H9 (cell line): Measurements from ENCODE around the gene PRKD2. TPM values are rescaled to one million over a fixed set of nuclear protein-coding genes. Genes with fewer than 3 reads are reported as not detected.

Source experiments
- DNase-seq: peaks from one replicate; pipeline ENCODE4 v3.0.0-alpha.2; 2017
- H2AFZ ChIP-seq: one replicate; pipeline ENCODE4 v1.6.1; 2013; ENCODE audit warnings: mild to moderate bottlenecking, low read length, control low read depth, moderate library complexity
- H2AK5ac ChIP-seq: 2 replicates; pipeline ENCODE4 v1.6.1; 2013; ENCODE audit warnings: low read length, control low read depth, mixed read lengths; ENCODE audit not compliant: insufficient read length
- H2BK120ac ChIP-seq: one replicate; pipeline ENCODE4 v1.6.1; 2013; ENCODE audit warnings: low read depth, mild to moderate bottlenecking, low read length, control low read depth, inconsistent platforms; ENCODE audit not compliant: poor library complexity, severe bottlenecking
- H2BK12ac ChIP-seq: 2 replicates; pipeline ENCODE4 v1.6.1; 2013; ENCODE audit warnings: low read length, control low read depth, mixed read lengths, low read depth; ENCODE audit not compliant: insufficient read length
- H2BK15ac ChIP-seq: 2 replicates; pipeline ENCODE4 v1.6.1; 2013; ENCODE audit warnings: low read depth, low read length, control low read depth
- H2BK20ac ChIP-seq: one replicate; pipeline ENCODE4 v1.6.1; 2013; ENCODE audit warnings: low read depth, mild to moderate bottlenecking, low read length, control low read depth, inconsistent platforms; ENCODE audit not compliant: poor library complexity, severe bottlenecking
- H2BK5ac ChIP-seq: 2 replicates; pipeline ENCODE4 v1.6.1; 2013; ENCODE audit warnings: low read length, control low read depth, mixed read lengths; ENCODE audit not compliant: insufficient read length
- H3K14ac ChIP-seq: 2 replicates; pipeline ENCODE4 v1.6.1; 2013; ENCODE audit warnings: low read length, control low read depth; ENCODE audit not compliant: insufficient read depth
- H3K18ac ChIP-seq: 2 replicates; pipeline ENCODE4 v1.6.1; 2013; ENCODE audit warnings: low read depth, mild to moderate bottlenecking, mixed read lengths, low read length, control low read depth; ENCODE audit not compliant: insufficient read length
- H3K23ac ChIP-seq: 2 replicates; pipeline ENCODE4 v1.6.1; 2013; ENCODE audit warnings: low read length, control low read depth, mixed read lengths, low read depth; ENCODE audit not compliant: insufficient read length
- H3K23me2 ChIP-seq: 2 replicates; pipeline ENCODE4 v1.6.1; 2013; ENCODE audit warnings: low read depth, mild to moderate bottlenecking, mixed read lengths, low read length, control low read depth; ENCODE audit not compliant: insufficient read length, poor library complexity, severe bottlenecking
- H3K27ac ChIP-seq: 2 replicates; pipeline ENCODE4 v1.5.1; 2013; ENCODE audit warnings: low read length, control low read depth, mixed read lengths, low read depth; ENCODE audit not compliant: insufficient read length
- H3K27me3 ChIP-seq: 2 replicates; pipeline ENCODE4 v1.6.1; 2013; ENCODE audit warnings: low read length, control low read depth, inconsistent platforms; ENCODE audit not compliant: insufficient read depth
- H3K4ac ChIP-seq: 2 replicates; pipeline ENCODE4 v1.6.1; 2013; ENCODE audit warnings: low read depth, mild to moderate bottlenecking, control low read depth, inconsistent platforms, low read length, moderate library complexity
- H3K4me1 ChIP-seq: 2 replicates; pipeline ENCODE4 v1.6.1; 2013; ENCODE audit warnings: low read length, control low read depth, inconsistent platforms; ENCODE audit not compliant: insufficient read depth
- H3K4me2 ChIP-seq: 2 replicates; pipeline ENCODE4 v1.6.1; 2013; ENCODE audit warnings: low read length, control low read depth, mixed read lengths; ENCODE audit not compliant: insufficient read length, insufficient read depth
- H3K56ac ChIP-seq: 2 replicates; pipeline ENCODE4 v1.6.1; 2013; ENCODE audit warnings: low read depth, mild to moderate bottlenecking, mixed read lengths, low read length, control low read depth; ENCODE audit not compliant: insufficient read length
- H3K79me1 ChIP-seq: 2 replicates; pipeline ENCODE4 v1.6.1; 2013; ENCODE audit warnings: low read depth, mild to moderate bottlenecking, moderate library complexity, low read length, control low read depth, inconsistent platforms; ENCODE audit not compliant: insufficient read depth, poor library complexity, severe bottlenecking
- H3K79me2 ChIP-seq: 2 replicates; pipeline ENCODE4 v1.6.1; 2013; ENCODE audit warnings: low read length, control low read depth, inconsistent platforms; ENCODE audit not compliant: insufficient read depth
- H3K9ac ChIP-seq: 2 replicates; pipeline ENCODE4 v1.6.1; 2013; ENCODE audit warnings: low read length, control low read depth, mixed read lengths; ENCODE audit not compliant: insufficient read length; ENCODE audit errors: extremely low read depth
- H3K9me3 ChIP-seq: one replicate; pipeline ENCODE4 v1.6.1; 2013; ENCODE audit warnings: low read depth, low read length, inconsistent platforms; ENCODE audit not compliant: control insufficient read depth
- H3T11ph ChIP-seq: one replicate; pipeline ENCODE4 v1.6.1; 2013; ENCODE audit warnings: mild to moderate bottlenecking, low read length, control low read depth, inconsistent platforms
- H4K20me1 ChIP-seq: one replicate; pipeline ENCODE4 v1.6.1; 2013; ENCODE audit not compliant: control insufficient read depth, insufficient read length, insufficient read depth
- H4K5ac ChIP-seq: 2 replicates; pipeline ENCODE4 v1.6.1; 2013; ENCODE audit warnings: low read depth, mild to moderate bottlenecking, mixed read lengths, low read length, control low read depth; ENCODE audit not compliant: insufficient read length
- H4K8ac ChIP-seq: replicated peaks from 2 replicates; pipeline ENCODE4 v1.6.1; 2013; ENCODE audit warnings: low read length, control low read depth, mixed read lengths, low read depth; ENCODE audit not compliant: insufficient read length
- H4K91ac ChIP-seq: 2 replicates; pipeline ENCODE4 v1.6.1; 2013; ENCODE audit warnings: low read depth, mild to moderate bottlenecking, moderate library complexity, mixed read lengths, low read length, control low read depth; ENCODE audit not compliant: insufficient read length
- H3K27ac Mint-ChIP-seq, 3 experiments: 2 replicates in 2 of 3; 3 replicates in 1 of 3; pipeline ENCODE4 v1.8.0; 2020 to 2021; ENCODE audit warnings: mixed read lengths in 3 of 3, mild to moderate bottlenecking in 1 of 3, moderate library complexity in 1 of 3
- H3K27me3 Mint-ChIP-seq: 2 replicates; pipeline ENCODE4 v1.8.0; 2021; ENCODE audit warnings: low read depth, mild to moderate bottlenecking, moderate library complexity, mixed read lengths
- H3K36me3 Mint-ChIP-seq, 3 experiments: 2 replicates in 2 of 3; 3 replicates in 1 of 3; pipeline ENCODE4 v1.8.0; 2020 to 2021; ENCODE audit warnings: low read depth in 3 of 3, mixed read lengths in 3 of 3; ENCODE audit not compliant: insufficient read depth in 1 of 3
- H3K4me1 Mint-ChIP-seq, 2 experiments: 2 replicates each; pipeline ENCODE4 v1.8.0; 2020; ENCODE audit warnings: mixed read lengths in 2 of 2
- H3K4me3 Mint-ChIP-seq, 2 experiments: 2 replicates in 1 of 2; 3 replicates in 1 of 2; pipeline ENCODE4 v1.8.0; 2020 to 2021; ENCODE audit warnings: mild to moderate bottlenecking in 2 of 2, mixed read lengths in 2 of 2, moderate library complexity in 1 of 2
- H3K9me3 Mint-ChIP-seq, 2 experiments: 2 replicates in 1 of 2; 3 replicates in 1 of 2; pipeline ENCODE4 v1.8.0; 2020; ENCODE audit warnings: mild to moderate bottlenecking in 2 of 2, mixed read lengths in 2 of 2, moderate library complexity in 1 of 2
- WGBS: extraction: QIAGEN DNeasy Blood & Tissue Kit; methylation state at CpG from one replicate; pipeline ENCODE4 v1.1.7; 2013; ENCODE audit warnings: missing lambda C conversion rate, low lambda C conversion rate, mixed read lengths; ENCODE audit not compliant: insufficient read length; ENCODE audit errors: extremely low coverage; 5-methylcytosine and 5-hydroxymethylcytosine counted together
- total RNA-seq: library from RNA; stranded (reverse); gene quantifications from 2 replicates; pipeline ENCODE4 v1.2.1, GENCODE V29; 2021
- TF ChIP-seq, protein P1 (sequence below): fragments of 200-600 bp; sonication (generic); conservative IDR thresholded peaks from 3 replicates; pipeline ENCODE4 v1.8.0; 2021; ENCODE audit warnings: antibody characterized with exemption, mild to moderate bottlenecking

The PRKD2 gene
- total RNA-seq, 1 experiment from 2014 or later = 60.7 TPM

DNA sequence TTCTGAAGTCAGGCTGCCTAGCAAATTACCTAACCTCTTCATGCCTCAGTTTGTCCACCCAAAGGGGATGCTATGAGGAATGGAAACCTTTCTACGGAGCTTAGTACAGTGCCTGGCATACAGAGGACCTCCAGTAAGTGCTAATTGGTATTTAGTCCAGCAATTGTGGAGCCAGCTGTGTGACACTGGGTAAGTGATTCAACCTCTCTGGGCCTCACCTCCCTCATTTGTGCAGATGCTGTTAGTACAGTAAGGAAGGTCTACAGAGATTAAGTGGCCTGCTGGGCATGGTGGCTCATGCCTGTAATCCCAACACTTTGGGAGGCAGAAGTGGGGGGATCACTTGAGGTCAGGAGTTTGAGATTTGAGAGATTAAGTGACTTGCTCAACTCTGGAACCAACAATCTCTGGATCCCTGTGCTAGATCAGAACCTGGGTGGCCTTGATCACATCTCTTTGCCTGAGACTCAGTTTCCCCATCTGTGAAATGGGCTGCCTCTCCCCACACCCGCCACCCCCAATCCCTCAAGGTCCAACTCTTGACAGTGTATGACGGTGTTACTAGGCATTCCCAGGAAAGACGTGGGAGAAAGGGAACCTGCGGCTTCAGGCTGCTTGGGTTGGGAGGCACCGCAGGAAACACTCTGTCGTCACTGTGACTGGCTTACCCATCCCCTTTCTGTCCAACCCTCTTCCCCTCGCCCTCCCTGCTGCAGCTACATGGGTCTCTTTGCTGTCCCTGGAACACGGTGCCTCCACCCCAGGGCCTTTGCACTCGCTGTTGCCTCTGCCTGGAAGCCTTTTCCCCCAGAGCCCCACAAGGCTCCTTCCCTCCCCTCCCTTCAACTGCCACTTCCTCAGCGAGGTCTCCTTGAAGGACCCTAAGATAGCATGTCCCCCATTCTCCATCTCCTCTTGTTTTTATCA, 18.3 kb downstream of the PRKD2 start:
- TF ChIP-seq, protein P1, sequence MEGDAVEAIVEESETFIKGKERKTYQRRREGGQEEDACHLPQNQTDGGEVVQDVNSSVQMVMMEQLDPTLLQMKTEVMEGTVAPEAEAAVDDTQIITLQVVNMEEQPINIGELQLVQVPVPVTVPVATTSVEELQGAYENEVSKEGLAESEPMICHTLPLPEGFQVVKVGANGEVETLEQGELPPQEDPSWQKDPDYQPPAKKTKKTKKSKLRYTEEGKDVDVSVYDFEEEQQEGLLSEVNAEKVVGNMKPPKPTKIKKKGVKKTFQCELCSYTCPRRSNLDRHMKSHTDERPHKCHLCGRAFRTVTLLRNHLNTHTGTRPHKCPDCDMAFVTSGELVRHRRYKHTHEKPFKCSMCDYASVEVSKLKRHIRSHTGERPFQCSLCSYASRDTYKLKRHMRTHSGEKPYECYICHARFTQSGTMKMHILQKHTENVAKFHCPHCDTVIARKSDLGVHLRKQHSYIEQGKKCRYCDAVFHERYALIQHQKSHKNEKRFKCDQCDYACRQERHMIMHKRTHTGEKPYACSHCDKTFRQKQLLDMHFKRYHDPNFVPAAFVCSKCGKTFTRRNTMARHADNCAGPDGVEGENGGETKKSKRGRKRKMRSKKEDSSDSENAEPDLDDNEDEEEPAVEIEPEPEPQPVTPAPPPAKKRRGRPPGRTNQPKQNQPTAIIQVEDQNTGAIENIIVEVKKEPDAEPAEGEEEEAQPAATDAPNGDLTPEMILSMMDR = no peak
- H3K4me3 Mint-ChIP-seq = no peak overlapping the region
- Histone ChIP-seq H3T11ph (no peak overlapping the region), H2BK12ac (no peak overlapping the region), H4K5ac (no peak overlapping the region), H3K18ac (no peak overlapping the region), H3K9me3 (no peaks in the 10 kb centered on the region), H3K79me1 (no peaks in the 10 kb centered on the region), H2BK20ac (no peak overlapping the region), H2BK5ac (no peak overlapping the region), H3K79me2 (no peaks in the 10 kb centered on the region), H2BK15ac (no peak overlapping the region), H4K91ac (no peak overlapping the region), H3K23ac (no peak overlapping the region), H4K8ac (no peak overlapping the region), H3K4me2 (no peak overlapping the region), H2AFZ (no peak overlapping the region), H3K27me3 (no peaks in the 10 kb centered on the region), H4K20me1 (no peaks in the 10 kb centered on the region), H2BK120ac (no peak overlapping the region), H3K4me1 (no peaks in the 10 kb centered on the region), H3K9ac (no peak overlapping the region), H3K27ac (no peak overlapping the region), H3K23me2 (no peaks in the 10 kb centered on the region), H3K4ac (no peak overlapping the region), H3K14ac (no peak overlapping the region), H3K56ac (no peak overlapping the region), H2AK5ac (no peak overlapping the region)
- no peaks in the 10 kb centered on the region for H3K9me3 Mint-ChIP-seq
- H3K27ac Mint-ChIP-seq = no peak overlapping the region; a peak in 2 of 7 replicates
- WGBS = no CpG with 5 or more reads among the region's 11 CpGs
- no peak for DNase-seq
- peaks cover 7 to 17% of the 10 kb centered on the region in 2 experiments for H3K4me1 Mint-ChIP-seq
- peaks cover 40 to 80% (median 79%) of the 10 kb centered on the region in 3 experiments; a peak in 6 of 7 replicates for H3K36me3 Mint-ChIP-seq
- H3K27me3 Mint-ChIP-seq = no peaks in the 10 kb centered on the region; the same call in 1 of the 2 replicates
